Measurements from ENCODE around the gene CNTNAP2.

CNTNAP2 gene

GRCh38 chr7:147231275-147231674 is 1114.7 kb downstream of the CNTNAP2 start:
- TF ChIP-seq CTCF (conservative IDR thresholded peaks at IDR 0.05) (no peak), ZFX (IDR thresholded peaks at IDR 0.05) (no peak)
- H3K27ac ChIP-seq: no peak overlapping the region

DNA sequence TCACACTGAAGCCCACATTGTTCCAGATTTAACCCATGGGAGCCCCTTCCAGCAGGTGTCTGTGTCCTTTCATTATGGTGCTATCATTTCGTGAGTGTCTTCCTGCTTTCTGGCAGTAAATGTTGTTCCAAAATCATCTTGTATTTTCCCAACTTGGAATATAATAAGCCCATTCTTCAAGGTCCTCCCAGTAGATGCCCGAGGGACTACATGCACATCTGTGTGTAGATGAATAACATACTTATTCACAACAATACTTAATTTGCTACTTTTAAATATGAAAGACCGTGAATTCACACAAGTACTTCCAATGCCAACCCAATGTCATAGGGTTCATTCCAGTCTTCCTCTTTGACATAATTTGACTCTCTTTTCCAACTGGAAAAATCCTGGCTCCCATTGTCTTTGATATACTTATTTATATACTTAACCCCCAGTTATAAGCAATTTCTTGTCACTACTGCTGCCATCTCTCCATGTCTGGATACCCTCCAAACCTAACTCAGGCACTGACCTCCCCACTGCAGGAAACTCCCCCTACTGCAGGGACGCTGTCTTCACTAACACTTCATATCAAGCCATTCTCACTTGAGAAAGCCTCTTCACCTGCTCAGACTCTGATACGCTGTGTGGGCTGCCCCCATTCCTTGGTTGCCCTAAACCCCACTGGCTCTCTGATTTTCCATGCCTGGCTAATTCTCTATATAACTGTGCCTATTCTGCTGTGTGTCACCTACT is 1119.2 kb downstream of the CNTNAP2 start:
- TF ChIP-seq CTCF (conservative IDR thresholded peaks at IDR 0.05) (no peak), ZFX (IDR thresholded peaks at IDR 0.05) (no peak)
- H3K27ac ChIP-seq: no peak overlapping the region

- no peak overlapping the region for H3K27ac ChIP-seq
- TF ChIP-seq ZFX (IDR thresholded peaks at IDR 0.05): no peak
- no peak for TF ChIP-seq CTCF (conservative IDR thresholded peaks at IDR 0.05)
These were observed 1123.9 kb downstream of the CNTNAP2 start for GRCh38 chr7:147240468-147240867.

DNA sequence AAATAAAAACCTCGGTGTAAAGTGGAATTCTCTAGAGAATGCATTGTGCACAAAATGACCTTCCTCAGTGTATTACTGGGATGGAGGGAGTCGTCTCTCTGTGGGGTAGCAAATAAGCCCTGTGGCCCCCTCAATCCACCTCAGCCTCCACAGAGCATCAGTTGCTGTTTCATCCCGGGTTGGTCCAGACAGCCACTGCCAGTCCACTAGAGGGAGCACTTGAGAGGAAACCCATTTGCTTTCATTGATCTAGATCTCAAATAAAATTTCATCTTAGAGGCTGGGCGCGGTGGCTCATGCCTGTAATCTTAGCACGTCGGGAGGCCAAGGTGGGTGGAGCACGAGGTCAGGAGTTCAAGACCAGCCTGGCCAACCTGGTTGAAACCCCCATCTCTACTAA is 1128.7 kb downstream of the CNTNAP2 start:
- H3K27ac ChIP-seq: no peak overlapping the region
- TF ChIP-seq ZFX (IDR thresholded peaks at IDR 0.05) (no peak), CTCF (conservative IDR thresholded peaks at IDR 0.05) (peak; percentile 92)

DNA sequence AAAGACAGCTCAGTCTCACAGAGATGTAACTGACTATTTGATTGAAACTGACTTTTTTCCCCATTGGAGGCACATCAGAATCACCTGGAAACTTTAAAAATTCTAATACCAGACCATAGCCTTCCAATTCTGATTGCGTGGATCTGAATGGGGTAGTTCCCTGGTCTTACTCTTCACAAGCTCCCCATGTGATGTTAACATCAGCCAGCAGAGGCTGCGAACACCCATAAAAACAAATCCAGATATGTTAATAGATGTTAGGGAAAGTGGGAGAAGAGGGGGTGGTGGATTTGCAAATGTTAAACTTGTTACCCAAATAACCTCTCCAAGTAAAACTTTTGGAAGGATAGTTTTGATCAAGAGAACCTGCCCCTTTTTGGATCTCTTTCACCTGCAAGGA is 1133.4 kb downstream of the CNTNAP2 start:
- H3K27ac ChIP-seq: no peak overlapping the region
- TF ChIP-seq CTCF (conservative IDR thresholded peaks at IDR 0.05): no peak
- TF ChIP-seq ZFX (IDR thresholded peaks at IDR 0.05): no peak

- H3K27ac ChIP-seq: no peak overlapping the region
- no peak for TF ChIP-seq ZFX (IDR thresholded peaks at IDR 0.05)
- no peak for TF ChIP-seq CTCF (conservative IDR thresholded peaks at IDR 0.05)
These were observed 1135.2 kb downstream of the CNTNAP2 start for GRCh38 chr7:147251751-147252325.

DNA sequence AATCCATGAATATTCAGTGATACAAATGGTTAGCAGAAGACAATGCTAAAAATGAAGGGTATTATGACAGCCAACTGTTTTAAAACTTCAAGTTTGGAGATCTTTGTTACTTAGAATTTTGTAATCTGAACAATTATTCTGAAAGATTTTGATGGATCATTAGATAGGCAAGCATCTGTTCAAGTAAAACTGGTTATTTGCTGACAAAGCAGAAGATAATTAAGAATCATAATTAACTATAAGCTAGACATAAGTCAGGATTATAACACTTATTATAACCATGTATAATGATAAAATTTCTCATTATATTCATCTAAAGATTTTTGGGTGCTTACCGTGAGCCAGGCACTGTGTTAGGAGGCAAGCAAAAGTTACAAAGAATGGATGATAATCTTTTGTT is 1145.1 kb downstream of the CNTNAP2 start:
- TF ChIP-seq CTCF (conservative IDR thresholded peaks at IDR 0.05): no peak
- TF ChIP-seq ZFX (IDR thresholded peaks at IDR 0.05): no peak

More for the DNA sequence above, 1145.1 kb downstream of the CNTNAP2 start:
- H3K27ac ChIP-seq: no peak overlapping the region

Measured in C4-2B (cell line).